SU-DHL-6 (cell line): Measurements from ENCODE around the gene TRIM17.

Source experiments
- H2AFZ ChIP-seq: fragments of 200-600 bp; sonication (generic); 2 replicates; pipeline ENCODE4 v1.6.1; 2014; ENCODE audit warnings: low read depth, mild to moderate bottlenecking, moderate library complexity, mixed read lengths, antibody characterized with exemption, low read length; ENCODE audit not compliant: severe bottlenecking
- H3F3A ChIP-seq: fragments of 200-600 bp; shearing (Covaris generic); 2 replicates; pipeline ENCODE4 v1.6.0; 2016; ENCODE audit warnings: antibody characterized with exemption, mild to moderate bottlenecking; ENCODE audit not compliant: insufficient read depth
- H3K27ac ChIP-seq: fragments of 200-600 bp; sonication (generic); 2 replicates; pipeline ENCODE4 v1.5.1; 2016; ENCODE audit warnings: low read depth, mild to moderate bottlenecking, low read length, moderate library complexity, mixed read lengths
- H3K27me3 ChIP-seq: fragments of 200-600 bp; sonication (generic), shearing (Covaris generic); 2 replicates; pipeline ENCODE4 v1.6.0; 2014; ENCODE audit warnings: mild to moderate bottlenecking, low read length
- H3K36me3 ChIP-seq: fragments of 200-600 bp; sonication (generic); 2 replicates; pipeline ENCODE4 v1.6.1; 2014; ENCODE audit warnings: mild to moderate bottlenecking, low read length, mixed read lengths
- H3K4me2 ChIP-seq: fragments of 300-600, 200-600 bp; shearing (Covaris generic), sonication (generic); 2 replicates; pipeline ENCODE4 v1.6.0; 2014; ENCODE audit warnings: low read length, low read depth, mild to moderate bottlenecking; ENCODE audit not compliant: poor library complexity, severe bottlenecking
- H3K4me3 ChIP-seq: fragments of 200-600 bp; sonication (generic); 2 replicates; pipeline ENCODE4 v1.5.1; 2014; ENCODE audit warnings: antibody characterized with exemption, low read length, mild to moderate bottlenecking, mixed read lengths; ENCODE audit not compliant: insufficient read depth, poor library complexity, severe bottlenecking
- H3K79me2 ChIP-seq: fragments of 200-600 bp; sonication (generic); 2 replicates; pipeline ENCODE4 v1.6.1; 2014; ENCODE audit warnings: mild to moderate bottlenecking, low read length, moderate library complexity; ENCODE audit not compliant: insufficient read depth
- H3K9ac ChIP-seq: fragments of 200-600 bp; sonication (generic); 2 replicates; pipeline ENCODE4 v1.7.0; 2014; ENCODE audit warnings: mild to moderate bottlenecking, low read length
- H3K9me2 ChIP-seq: fragments of 200-600 bp; sonication (generic); replicated peaks from 2 replicates; pipeline ENCODE4 v1.6.1; 2014; ENCODE audit warnings: low read length; ENCODE audit not compliant: insufficient read depth
- H3K9me3 ChIP-seq: fragments of 200-600 bp; sonication (generic); 2 replicates; pipeline ENCODE4 v1.6.1; 2014; ENCODE audit warnings: low read length, mixed read lengths; ENCODE audit not compliant: insufficient read depth
- H4K20me1 ChIP-seq: fragments of 200-600 bp; sonication (generic); 2 replicates; pipeline ENCODE4 v1.6.1; 2014; ENCODE audit warnings: low read depth, mild to moderate bottlenecking, antibody characterized with exemption, low read length, moderate library complexity, mixed read lengths
- CTCF ChIP-seq: fragments of 200-600 bp; sonication (generic); IDR thresholded peaks from one replicate; pipeline ENCODE4 v1.5.1; 2017; ENCODE audit warnings: antibody characterized with exemption, mild to moderate bottlenecking, low read length, moderate library complexity; ENCODE audit not compliant: insufficient read depth, poor library complexity, severe bottlenecking
- EZH2phosphoT487 ChIP-seq: fragments of 200-600 bp; sonication (generic), shearing (Covaris generic); conservative IDR thresholded peaks from 2 replicates; pipeline ENCODE4 v1.6.1; 2018; ENCODE audit warnings: mild to moderate bottlenecking, antibody characterized with exemption, low read length, moderate library complexity, mixed read lengths

Gene TRIM17

GRCh38 chr1:228464487-228464983 lies 47.9 kb upstream of the TRIM17 start:
- no peak overlapping the region for H2AFZ ChIP-seq
- no peaks in the 10 kb centered on the region for H3K36me3 ChIP-seq
- TF ChIP-seq CTCF = no peak
- TF ChIP-seq EZH2phosphoT487 = no peak
- H3K9me2 ChIP-seq = no peaks in the 10 kb centered on the region
- no peak overlapping the region for H3K9ac ChIP-seq
- H4K20me1 ChIP-seq = no peaks in the 10 kb centered on the region
- no peaks in the 10 kb centered on the region for H3K79me2 ChIP-seq
- H3K4me3 ChIP-seq = no peak overlapping the region
- H3K9me3 ChIP-seq = no peaks in the 10 kb centered on the region
- no peaks in the 10 kb centered on the region for H3F3A ChIP-seq
- H3K27ac ChIP-seq = no peak overlapping the region
- H3K27me3 ChIP-seq = no peaks in the 10 kb centered on the region
- no peak overlapping the region for H3K4me2 ChIP-seq

GRCh38 chr1:228463559-228464455 lies 47.1 kb upstream of the TRIM17 start:
- no peak overlapping the region for H3K27ac ChIP-seq
- H3F3A ChIP-seq = no peaks in the 10 kb centered on the region
- no peaks in the 10 kb centered on the region for H3K79me2 ChIP-seq
- no peaks in the 10 kb centered on the region for H4K20me1 ChIP-seq
- no peaks in the 10 kb centered on the region for H3K36me3 ChIP-seq
- H3K27me3 ChIP-seq = no peaks in the 10 kb centered on the region
- H3K4me2 ChIP-seq = peak overlapping the region; percentile 12
- no peaks in the 10 kb centered on the region for H3K9me2 ChIP-seq
- H2AFZ ChIP-seq = no peak overlapping the region
- H3K4me3 ChIP-seq = no peak overlapping the region
- TF ChIP-seq CTCF (no peak), EZH2phosphoT487 (no peak)
- no peak overlapping the region for H3K9ac ChIP-seq
- no peaks in the 10 kb centered on the region for H3K9me3 ChIP-seq

GRCh38 chr1:228463009-228463558 lies 46.4 kb upstream of the TRIM17 start:
- no peaks in the 10 kb centered on the region for H3K27me3 ChIP-seq
- no peaks in the 10 kb centered on the region for H3K79me2 ChIP-seq
- no peak overlapping the region for H2AFZ ChIP-seq
- peak overlapping the region; percentile 12 for H3K4me2 ChIP-seq
- TF ChIP-seq CTCF (no peak), EZH2phosphoT487 (no peak)
- H3K4me3 ChIP-seq = no peak overlapping the region
- no peaks in the 10 kb centered on the region for H3F3A ChIP-seq
- H3K27ac ChIP-seq = no peak overlapping the region
- H3K9me3 ChIP-seq = no peaks in the 10 kb centered on the region
- no peaks in the 10 kb centered on the region for H3K36me3 ChIP-seq
- H3K9ac ChIP-seq = no peak overlapping the region
- no peaks in the 10 kb centered on the region for H3K9me2 ChIP-seq
- no peaks in the 10 kb centered on the region for H4K20me1 ChIP-seq
